HG03571 (cell line): Measurements from ENCODE around the gene PEAR1.

Experiments
- ATAC-seq: cut with Tn5 transposase; IDR thresholded peaks from one replicate; pipeline ENCODE4 v1.9.1; 2021; ENCODE audit not compliant: unreplicated experiment

Gene PEAR1

GRCh38 chr1:156958247-156958714 is 64.8 kb downstream of the PEAR1 start:
- no peak for ATAC-seq

- ATAC-seq: no peak
Measured at GRCh38 chr1:156959414-156959813, 65.9 kb downstream of the PEAR1 start.

DNA sequence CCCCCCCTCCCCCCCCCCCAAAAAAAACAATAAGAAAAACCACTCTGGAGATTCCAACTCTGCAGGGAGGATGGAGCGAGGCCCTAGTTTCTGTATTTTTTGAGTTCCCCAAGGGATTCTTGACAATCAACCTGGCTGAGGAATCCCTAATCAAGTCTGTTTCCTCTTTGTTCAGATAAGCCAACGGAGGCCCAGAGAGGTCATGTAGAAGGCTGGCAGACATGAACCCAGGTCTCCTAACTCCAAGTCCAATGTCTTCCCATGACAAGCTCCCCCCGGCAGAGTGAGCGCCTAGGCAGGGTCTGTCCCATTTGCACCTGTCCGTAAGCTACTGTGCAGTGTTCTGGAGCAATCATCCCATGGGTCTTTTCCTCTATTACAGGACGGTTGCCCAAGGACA is 66.4 kb downstream of the PEAR1 start:
- no peak for ATAC-seq

GRCh38 chr1:156961709-156962108 is 68.2 kb downstream of the PEAR1 start:
- ATAC-seq: no peak

DNA sequence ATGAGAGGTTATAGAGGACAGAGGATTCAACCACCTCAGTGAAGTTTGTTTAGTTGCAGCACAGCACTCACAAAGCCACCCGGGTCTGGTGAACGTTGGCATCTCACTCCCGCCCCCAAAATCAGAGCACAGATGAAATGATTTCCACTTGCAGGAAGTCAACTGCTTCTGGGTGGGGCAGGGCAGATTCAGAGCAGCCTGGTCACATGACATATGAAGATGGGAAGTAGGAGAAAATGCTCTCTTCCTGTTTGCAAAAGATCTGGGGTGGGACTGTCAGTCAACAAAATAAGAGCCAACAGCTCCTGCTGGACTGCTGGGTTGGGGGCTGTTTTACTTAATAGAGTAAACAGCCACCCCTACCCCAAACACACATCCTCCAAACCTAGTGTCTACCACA is 70.1 kb downstream of the PEAR1 start:
- no peak for ATAC-seq

- ATAC-seq: no peak
Measured at GRCh38 chr1:156964441-156964840, 70.9 kb downstream of the PEAR1 start.
